ENCODE measurements around the gene SLC17A9.
A peak's percentile ranks its signal among the peaks of the same experiment; 100 is the strongest.

The SLC17A9 gene

DNA sequence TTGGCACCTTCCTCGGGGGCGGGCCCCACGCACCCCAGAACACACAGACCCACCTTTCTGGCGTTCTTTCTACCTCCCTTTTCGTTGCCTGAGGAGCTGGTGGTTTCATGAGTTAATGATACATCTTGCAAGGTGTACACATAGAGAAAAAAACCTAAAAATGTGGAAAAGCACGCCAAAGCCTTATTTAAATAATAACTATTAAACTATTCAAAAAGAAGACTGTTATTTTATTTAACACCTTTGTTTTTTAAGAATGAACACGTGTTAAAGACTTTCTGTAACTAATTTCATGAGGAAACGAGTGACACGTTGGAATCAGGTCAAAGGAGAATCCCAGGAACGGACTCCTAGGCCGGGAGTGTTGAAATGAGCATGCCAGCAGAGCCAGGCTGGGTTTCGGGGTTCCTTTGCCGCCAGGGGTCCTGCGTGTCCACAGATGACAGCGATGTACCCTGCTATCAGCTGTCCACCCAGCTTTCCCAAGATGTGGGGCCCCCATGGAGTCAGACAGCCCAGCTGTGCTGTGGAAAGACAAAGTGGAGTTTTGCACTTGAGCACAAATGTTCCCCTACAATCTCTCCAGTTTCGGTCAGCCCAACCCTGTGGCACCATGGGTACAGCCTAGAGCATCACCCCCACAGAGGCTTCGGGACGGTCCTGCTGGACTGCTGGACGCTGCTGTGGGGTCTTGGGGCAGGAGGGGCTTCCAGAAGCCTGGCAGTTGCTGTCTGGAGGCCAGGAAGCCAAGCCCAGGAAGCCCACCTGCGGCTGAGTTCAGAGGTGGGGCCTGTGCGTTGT, 16.1 kb downstream of the SLC17A9 start:
- no peak for DNase-seq (ENCODE audit: low read depth, low spot score)

DNA sequence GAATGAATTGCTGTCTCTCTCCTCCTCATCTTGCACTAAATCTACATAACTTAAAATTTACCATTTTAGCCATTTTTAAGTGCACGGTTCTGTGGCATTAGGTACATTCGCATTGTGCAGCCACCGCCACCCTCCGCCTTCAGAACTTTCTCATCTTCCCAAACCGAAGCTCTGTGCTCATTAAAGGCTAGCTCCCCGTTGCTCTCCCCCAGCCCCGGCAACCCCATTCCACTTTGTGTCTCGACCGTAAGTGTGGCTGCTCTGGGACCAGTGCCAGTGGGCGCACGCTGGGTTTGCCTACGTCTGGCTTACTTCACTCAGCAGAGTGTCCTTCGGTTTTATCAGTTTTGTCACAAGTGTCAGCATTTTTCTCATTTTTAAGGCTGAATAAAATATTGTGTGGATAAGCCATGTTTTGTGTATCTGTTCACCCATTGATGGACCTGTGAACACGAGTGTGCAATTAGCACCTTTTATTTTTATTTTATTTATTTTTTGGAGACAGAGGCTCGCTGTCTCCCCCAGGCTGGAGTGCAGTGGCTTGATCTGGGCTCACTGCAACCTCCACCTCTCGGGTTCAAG, 16.8 kb downstream of the SLC17A9 start:
- no peak for DNase-seq (ENCODE audit: low read depth, low spot score)

DNA sequence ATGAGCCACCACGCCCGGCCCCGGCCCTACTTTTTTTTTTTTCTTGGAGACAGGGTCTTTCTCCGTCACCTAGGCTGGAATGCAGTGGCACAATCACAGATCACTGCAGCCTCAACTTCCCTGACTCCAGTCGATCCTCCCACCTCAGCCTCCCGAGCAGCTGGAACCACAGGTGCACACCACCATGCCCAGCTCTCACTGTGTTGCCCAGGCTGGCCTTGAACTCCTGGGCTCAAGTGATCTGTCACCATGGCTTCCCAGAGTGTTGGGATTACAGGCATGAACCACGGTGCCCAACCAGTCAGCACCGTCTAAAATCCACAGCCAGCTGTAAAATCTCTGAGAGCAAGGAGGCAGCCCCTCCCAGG, 17.4 kb downstream of the SLC17A9 start:
- DNase-seq (ENCODE audit: low read depth, low spot score), result no peak

DNA sequence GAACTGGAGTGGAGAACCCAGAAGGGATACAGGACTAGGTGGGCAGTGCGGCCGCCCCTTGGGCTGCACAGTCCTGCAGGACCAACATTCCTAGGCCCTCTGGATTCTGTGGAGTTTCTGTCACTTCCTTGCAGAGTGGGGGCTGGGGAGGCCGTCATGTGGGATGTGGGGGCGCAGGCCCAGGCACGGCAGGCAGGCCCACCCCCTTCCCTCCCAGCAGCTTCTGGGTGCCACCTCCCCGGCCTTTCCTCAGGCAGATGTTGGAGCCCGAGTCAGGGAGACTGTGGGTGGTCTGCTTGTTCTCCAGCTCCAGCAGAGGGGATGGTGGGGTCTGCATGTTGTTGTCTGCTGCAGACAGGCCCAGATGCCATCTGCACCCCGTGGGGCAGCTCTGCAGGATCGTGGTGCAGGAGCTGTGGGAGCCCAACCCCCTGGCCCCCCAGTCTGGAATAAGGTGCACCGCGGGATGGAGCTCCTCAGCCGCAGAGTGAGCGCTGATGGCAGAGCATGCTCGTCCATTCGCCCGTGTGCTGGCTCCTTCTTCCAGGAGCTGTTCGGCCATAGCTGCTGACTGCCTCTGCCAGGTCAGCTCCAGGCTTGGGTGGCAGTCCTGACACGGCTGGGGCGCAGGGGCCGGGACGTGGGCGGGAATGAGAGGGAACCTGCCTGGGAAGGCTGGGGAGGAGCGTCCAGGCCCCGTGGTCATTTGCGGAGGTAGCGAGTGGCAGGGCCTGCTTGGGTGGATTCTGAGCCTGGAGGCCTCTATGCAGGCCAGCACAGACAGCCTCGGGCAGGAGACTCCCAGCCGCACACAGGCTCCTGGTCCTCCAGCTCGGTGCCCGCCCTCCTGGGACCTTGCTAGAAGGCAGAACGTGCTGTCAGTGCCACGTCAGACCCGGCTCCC, 18.1 kb downstream of the SLC17A9 start:
- no peak for DNase-seq (ENCODE audit: low read depth, low spot score)

DNA sequence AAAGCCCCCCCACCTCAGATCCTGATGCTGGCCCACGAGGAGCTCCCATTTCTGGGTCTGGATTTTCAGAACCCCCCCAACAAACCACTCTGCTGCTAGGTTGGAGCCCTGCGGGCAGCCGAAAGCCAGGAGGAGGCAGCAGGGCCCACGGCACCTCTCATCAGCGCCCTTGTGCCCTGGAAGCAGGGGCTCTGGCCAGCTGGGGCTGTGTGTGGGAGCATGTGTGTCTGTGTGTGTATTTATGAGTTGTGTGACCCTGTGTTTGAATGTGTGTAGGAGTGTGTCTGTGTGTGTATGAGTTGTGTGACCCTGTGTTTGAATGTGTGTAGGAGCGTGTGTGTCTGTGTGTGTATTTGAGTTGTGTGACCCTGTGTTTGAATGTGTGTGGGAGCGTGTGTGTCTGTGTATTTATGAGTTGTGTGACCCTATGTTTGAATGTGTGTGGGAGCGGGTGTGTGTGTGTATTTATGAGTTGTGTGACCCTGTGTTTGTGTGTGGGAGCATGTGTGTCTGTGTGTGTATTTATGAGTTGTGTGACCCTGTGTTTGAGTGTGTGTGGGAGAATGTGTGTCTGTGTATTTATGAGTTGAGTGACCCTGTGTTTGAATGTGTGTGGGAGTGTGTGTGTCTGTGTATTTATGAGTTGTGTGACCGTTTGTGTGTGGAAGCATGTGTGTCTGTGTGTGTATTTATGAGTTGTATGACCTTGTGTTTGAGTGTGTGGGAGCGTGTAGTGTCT, 18.9 kb downstream of the SLC17A9 start:
- no peak for DNase-seq (ENCODE audit: low read depth, low spot score)

DNA sequence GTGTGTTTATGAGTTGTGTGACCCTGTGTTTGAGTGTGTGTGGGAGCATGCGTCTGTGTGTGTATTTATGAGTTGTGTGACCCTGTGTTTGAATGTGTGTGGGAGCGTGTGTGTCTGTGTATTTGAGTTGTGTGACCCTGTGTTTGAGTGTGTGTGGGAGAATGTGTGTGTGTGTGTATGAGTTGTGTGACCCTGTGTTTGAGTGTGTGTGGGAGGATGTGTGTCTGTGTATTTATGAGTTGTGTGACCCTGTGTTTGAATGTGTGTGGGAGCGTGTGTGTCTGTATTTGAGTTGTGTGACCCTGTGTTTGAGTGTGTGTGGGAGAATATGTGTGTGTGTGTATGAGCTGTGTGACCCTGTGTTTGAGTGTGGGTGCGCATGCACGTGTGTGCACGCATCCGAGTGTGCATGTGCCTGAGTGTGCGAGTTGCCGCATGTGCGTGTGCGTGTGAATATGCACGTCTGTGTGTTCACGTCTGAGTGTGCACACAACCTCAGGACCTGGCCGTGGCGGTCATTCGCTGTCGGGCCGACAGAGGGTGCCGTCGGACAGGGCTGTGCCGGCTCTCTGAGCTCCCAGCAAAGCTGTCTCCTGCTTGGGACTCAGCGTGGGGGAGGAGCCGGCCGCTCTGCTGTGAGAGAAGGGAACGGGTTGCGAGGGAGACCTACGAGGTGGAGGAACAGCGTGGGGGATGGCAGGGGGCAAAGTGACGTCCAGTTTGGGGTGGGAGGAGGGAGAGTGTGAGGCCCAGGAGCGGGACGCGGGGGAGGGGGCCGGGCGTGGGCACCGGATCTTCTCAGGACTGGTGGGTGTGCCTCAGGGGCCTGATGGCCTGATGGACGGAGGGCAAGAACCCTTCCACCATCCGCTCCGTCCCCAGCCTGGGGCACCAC, 19.7 kb downstream of the SLC17A9 start:
- peak; percentile 42 for DNase-seq (ENCODE audit: low read depth, low spot score)

DNA sequence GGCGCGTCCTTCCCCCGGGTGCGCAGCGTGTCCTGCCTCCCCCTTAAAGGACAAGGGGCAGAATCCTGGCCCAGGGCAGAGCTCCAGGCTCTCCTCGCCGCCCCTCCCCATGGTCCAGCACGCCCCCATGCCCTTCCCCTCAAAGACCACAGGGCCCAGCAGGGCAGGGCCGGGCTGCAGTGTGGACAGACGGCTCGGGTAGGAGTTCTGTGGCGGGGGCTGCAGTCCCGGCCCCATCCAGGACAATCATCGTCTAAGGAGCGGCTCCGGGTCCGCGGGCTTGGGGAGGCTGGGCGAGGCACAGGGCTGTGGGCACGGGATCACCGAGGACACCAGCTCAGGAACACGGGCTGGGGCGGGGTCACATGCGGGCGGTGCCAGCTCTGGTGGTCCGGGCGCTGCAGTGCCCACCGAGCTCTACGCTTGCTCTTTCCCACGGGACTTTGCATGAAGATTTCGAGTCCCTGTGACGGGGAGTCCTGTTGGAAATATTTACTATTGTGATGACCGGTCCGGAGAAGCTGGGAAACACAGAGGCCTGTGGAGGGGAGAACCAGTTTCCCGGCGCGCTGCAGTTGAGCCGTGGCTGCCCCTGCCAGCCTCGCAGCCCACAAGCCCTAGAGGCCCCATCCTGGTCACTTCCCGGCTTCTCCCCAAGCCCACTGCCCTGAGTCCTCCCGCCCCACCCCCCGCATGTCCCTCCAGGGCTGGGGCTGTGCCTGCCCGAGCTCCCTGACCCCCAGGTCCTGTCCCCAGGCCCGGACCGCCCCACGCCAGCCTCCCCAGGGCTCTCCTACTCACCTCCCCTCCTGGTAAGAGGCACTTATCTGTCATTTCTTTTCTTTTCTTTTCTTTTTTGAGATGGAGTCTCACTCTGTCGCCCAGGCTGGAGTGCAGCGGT, 20.6 kb downstream of the SLC17A9 start:
- no peak for DNase-seq (ENCODE audit: low read depth, low spot score)

DNA sequence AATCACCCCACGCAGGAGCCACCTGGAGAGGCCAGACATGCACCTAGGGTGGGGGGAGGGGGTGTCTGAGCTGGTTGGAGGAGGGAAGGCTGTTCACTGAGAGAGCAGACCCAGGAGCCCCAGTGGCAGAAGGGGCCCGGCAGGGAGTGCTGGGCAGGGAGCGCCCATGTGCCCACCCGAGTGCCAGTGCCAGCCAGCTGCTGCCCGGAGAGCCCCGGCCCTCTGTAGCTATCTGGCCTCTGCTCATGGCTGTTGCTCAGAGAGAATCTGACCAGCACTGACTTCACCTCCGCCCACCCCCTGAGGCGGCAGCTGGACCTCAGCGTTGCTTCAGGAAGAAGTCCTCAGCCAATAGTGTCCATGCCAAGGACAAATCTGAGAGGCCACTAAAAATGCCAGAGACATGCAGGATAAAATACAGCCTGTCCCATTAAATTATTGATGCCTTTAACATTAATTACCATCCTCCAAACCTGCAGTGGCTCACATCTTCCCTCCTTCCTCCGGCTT, 22.8 kb downstream of the SLC17A9 start:
- no peak for DNase-seq (ENCODE audit: low read depth, low spot score)

DNA sequence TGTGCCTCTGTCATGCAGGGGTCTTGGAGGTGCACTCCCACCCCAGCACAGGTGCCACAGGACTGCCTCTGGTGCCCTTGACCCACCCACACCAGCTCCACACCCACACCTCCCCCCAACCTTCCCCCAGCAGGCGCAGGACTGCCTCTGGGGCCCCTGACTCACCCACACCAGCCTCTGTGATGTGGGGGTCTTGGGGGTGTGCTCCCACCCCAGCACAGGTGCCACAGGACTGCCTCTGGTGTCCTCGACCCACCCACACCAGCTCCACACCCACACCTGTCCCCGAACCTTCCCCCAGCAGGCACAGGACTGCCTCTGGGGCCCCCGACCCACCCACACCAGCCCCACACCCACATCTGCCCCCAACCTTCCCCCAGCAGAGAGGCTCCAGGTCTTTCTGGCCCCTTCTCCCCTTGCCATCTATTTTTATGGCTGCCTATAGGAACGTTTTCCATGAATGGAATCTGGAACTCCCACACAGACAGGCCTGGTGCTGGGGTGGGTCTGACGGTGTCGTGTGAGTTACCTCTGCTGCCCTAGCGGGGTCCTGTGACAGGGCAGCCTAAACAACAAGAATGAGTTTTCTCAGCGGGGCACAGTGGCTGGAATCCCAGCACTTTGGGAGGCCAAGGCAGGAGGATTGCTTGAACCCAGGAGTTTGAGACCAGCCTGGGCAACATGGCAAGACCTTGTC, 23.5 kb downstream of the SLC17A9 start:
- no peak for DNase-seq (ENCODE audit: low read depth, low spot score)

DNA sequence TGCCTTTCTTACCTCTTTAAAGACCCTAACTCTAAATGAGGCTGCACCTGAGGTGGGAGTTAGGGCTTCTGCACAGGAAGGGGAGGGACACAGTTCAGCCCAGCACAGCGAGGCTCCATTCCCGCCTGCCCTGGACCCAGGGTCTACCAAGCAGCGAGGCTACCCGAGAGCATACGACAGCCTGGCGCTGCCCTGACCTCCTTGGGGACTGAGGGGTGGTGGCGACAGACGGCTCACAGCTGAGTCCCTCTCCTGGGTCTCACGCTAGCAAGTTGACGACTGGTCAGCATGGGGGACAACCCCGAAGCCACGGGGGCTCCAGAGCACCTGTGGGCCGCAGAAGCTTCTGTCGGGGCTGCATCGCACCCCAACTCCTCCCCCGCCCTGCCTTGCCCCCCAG, 24.4 kb downstream of the SLC17A9 start:
- DNase-seq (ENCODE audit: low read depth, low spot score), result no peak

DNA sequence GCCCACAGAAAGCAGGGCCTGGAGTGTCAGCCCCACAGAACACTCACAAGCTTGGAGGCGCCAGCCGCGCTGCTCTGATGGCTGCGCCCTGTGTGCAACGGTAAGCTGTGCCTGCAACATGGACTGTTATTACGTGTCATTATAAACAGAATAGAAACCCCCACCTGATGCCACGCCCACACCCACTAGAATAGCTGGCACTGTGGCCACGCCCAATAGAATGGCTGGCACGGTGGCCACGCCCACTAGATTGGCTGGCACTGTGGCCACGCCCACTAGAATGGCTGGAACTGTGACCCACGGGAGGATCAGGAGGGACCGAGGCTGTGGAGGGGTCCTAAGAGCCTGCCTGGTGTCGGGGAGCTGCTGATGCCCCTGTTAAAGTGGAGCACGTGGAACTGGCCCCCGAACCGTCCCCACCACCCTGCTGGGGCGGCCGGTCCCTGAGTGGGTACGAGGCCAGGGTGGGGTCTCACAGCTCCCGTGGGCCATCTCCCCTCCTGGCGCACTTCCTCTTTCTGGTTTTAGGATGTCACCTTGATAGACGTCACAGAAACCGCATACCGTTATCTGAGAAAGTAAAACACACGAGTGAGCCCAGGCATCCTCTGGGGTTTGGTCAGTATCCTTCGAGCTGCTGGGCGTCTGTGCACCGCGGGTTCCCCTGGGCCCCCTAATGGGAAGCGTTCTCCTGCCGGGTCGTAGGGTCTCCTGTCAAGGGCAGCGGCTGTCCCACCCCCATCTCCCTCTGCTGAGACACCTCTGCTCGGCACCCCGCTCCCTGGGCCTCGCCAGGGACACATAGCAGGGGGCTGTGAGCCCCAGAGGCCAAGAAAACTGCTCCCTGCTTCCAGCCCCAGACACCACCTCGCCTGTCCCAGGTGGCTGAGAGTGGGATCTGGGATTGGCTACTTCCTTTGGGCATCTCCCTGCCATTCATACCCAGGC, 25.4 kb downstream of the SLC17A9 start:
- DNase-seq (ENCODE audit: low read depth, low spot score), result no peak

DNA sequence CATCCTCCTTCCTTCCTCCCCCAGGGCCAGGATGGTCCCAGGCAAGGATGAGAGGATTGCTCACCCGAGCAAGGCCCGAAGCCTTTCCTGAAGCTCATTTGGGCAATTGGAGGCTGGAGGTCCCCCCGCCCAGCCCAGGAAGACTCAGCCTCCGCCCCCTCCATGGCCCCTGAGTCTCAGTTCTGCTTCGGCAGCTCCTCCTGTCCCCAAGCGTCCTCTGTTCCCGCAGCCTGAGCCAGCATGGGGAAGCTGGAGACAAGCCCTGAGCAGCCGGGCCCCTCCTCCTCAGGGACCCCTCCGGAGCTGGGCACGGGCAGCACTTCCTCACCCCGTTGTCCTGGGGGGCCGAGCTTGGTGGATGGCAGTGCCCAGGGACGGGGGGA, 26.0 kb downstream of the SLC17A9 start:
- DNase-seq (ENCODE audit: low read depth, low spot score), result no peak

DNA sequence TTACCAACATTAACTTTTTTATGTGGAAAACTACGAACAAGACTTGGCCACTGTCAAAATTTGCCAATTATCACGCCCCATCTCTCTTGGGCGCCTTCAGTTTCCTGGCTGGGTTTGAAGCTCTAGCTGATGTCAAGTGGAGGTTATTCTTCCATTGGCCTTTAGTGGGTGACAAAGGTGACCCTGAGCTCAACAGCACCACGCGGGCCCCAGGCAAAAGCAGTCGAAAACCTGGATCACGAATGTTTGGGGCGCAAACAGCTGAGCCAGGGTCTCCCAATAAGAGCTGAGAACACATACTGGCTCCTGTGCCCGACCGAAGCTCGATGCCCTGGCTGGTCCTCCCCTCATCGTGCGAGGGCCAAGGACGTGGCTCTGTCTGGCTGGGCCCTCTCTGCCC, 26.8 kb downstream of the SLC17A9 start:
- DNase-seq (ENCODE audit: low read depth, low spot score), result no peak

DNA sequence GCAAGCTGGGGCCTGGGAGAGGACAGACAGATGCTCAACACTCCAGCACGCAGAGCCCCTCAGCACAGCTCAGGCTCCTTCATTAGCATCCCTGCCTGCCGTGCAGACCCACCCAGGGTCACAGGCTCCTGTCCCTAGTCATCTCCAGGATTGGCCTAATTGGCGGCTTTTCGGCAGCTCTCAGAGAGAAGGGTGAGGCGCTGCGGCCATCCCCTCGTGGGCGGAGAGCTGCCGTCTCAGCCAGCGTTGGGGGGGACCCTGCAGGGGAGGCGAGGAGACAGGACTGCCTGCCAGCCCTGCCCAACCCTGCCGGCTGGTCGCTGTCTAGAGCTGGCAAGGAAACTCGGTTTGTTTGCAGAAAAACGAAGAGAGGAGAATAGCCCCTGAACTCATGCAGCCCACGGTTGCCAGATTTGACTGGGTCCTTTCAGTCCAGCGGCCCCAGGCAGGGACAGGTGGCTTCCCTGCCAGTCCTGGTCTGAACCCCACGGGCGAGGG, 27.4 kb downstream of the SLC17A9 start:
- DNase-seq (ENCODE audit: low read depth, low spot score), result no peak

DNA sequence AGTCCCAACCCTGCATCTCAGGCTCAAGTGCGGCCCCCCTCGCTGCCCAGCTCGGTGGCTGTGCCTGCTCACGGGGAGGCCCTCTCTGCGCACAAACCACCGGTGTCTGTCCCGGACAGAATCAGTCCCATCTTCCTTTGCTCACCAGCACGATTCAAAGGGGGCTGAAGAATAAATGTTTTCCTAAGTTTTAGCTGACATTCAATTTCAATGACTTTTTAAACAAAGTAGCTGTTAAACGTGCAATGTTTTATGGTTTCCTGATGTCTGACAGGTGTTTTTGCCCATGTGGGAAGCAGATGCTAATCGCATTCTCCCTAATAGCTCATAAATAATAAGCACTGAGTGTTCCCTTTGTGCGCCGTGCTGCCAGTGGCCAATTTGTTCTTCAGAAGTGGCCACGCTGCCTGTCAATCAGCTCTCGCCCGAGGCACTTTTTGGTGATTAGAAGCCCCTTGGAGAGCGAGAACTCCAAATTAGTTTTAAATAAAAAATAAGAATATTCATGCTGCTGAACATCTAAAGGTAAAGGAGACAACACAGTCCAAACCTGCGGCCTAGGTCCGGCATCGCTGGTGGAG, 28.0 kb downstream of the SLC17A9 start:
- DNase-seq (ENCODE audit: low read depth, low spot score), result no peak

DNA sequence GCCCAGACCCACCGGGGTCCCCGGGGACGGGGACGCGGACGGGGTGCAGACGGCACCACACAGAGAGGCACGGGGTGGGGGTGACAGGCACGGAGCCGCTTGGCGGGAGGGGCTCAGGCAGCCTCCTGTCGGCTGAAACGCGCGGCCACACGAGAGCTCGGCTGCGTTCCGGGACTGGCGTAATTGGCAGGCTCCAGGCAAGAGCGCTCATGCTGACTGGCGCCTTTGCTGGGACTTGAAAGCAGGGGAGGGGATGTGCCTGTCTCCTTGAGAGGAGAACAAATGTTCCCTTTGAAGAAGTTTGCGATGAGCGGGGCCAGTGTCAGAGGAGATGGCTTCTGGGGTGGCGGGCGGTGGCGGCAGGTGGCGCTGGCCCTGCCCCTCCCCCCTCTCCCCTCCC, 28.5 kb downstream of the SLC17A9 start:
- no peak for DNase-seq (ENCODE audit: low read depth, low spot score)
